B cell (primary cell): ENCODE measurements around the gene PCK1. TPM values are rescaled to one million over a fixed set of nuclear protein-coding genes. Genes with fewer than 3 reads are reported as not detected.

Experiments
- ATAC-seq: fragments of 200-7000 bp; cut with Tn5 transposase; one replicate; pipeline ENCODE4 v1.10.0; 2021; ENCODE audit warnings: low read depth, mild to moderate bottlenecking, moderate number of reproducible peaks, moderate library complexity
- CTCF ChIA-PET: fragments of 350-600 bp; sonication (Branson Sonifier 250); formaldehyde crosslinking; loops from one replicate; lab custom pipeline; 2021; ENCODE audit warnings: antibody characterized with exemption, inconsistent platforms; lab: Charles Lee
- POLR2A ChIA-PET: fragments of 350-600 bp; sonication (Branson Sonifier 250); formaldehyde crosslinking; loops from one replicate; lab custom pipeline; 2021; ENCODE audit warnings: antibody characterized with exemption; lab: Charles Lee
- DNase-seq: peaks from one replicate; pipeline ENCODE4 v3.0.0; 2013
- H2AFZ ChIP-seq: 2 replicates; pipeline ENCODE4 v1.6.1; 2012; ENCODE audit warnings: mild to moderate bottlenecking, low read depth, low read length; ENCODE audit not compliant: insufficient read depth, poor library complexity, severe bottlenecking
- H3K27ac ChIP-seq, 2 donors: 1 replicate in 1 of 2; 2 replicates in 1 of 2; pipeline ENCODE4 v1.5.1; 2012 to 2013; ENCODE audit warnings: low read length in 2 of 2, mild to moderate bottlenecking in 2 of 2, moderate library complexity in 1 of 2
- H3K27me3 ChIP-seq, 4 experiments: fragments of 200-600 bp in 1 of 4; sonication (generic) in 1 of 4; replicated peaks in 1 of 4; 1 replicate in 2 of 4; 2 replicates in 2 of 4; pipeline versions ENCODE4 v1.6.1 to v1.7.0; 2013 to 2016; ENCODE audit warnings: low read length in 3 of 4, mild to moderate bottlenecking in 2 of 4, mixed read lengths in 1 of 4, moderate library complexity in 1 of 4; ENCODE audit not compliant: insufficient read depth in 4 of 4, control insufficient read depth in 3 of 4; ENCODE audit errors: control extremely low read depth in 1 of 4
- H3K36me3 ChIP-seq, 2 experiments: replicated peaks in 1 of 2; 1 replicate in 1 of 2; 2 replicates in 1 of 2; pipeline versions ENCODE4 v1.6.1 to v1.7.1; 2013; ENCODE audit warnings: low read length in 1 of 2; ENCODE audit not compliant: insufficient read depth in 2 of 2, control insufficient read depth in 1 of 2; ENCODE audit errors: control extremely low read depth in 1 of 2, extremely low read depth in 1 of 2
- H3K4me1 ChIP-seq, 2 donors: fragments of 200-600 bp in 1 of 2; sonication (generic) in 1 of 2; 1 replicate in 1 of 2; 2 replicates in 1 of 2; pipeline versions ENCODE4 v1.5.1 to v1.6.1; 2013 to 2017; ENCODE audit warnings: low read length in 2 of 2; ENCODE audit not compliant: control insufficient read depth in 2 of 2, insufficient read depth in 2 of 2
- H3K4me2 ChIP-seq: replicated peaks from 2 replicates; pipeline ENCODE3; 2012; ENCODE audit warnings: mild to moderate bottlenecking, low read depth, low read length; ENCODE audit not compliant: poor library complexity, severe bottlenecking
- H3K4me3 ChIP-seq, 5 experiments: fragments of 200-600 bp in 1 of 5; sonication (generic) in 1 of 5; 1 replicate in 3 of 5; 2 replicates in 2 of 5; pipeline versions ENCODE4 v1.5.1 to v1.7.0; 2011 to 2016; ENCODE audit warnings: low read length in 4 of 5, mild to moderate bottlenecking in 4 of 5, low read depth in 2 of 5, control low read depth in 1 of 5, moderate library complexity in 1 of 5; ENCODE audit not compliant: insufficient read depth in 1 of 5; ENCODE audit errors: control extremely low read depth in 1 of 5, extremely low read depth in 1 of 5
- H3K79me2 ChIP-seq: fragments of 200-600 bp; sonication (generic); one replicate; pipeline ENCODE4 v1.6.0; 2016; ENCODE audit warnings: low read length; ENCODE audit not compliant: control insufficient read depth, insufficient read depth
- H3K9ac ChIP-seq: fragments of 200-600 bp; sonication (generic); 2 replicates; pipeline ENCODE4 v1.6.1; 2017; ENCODE audit warnings: mild to moderate bottlenecking, low read length, moderate library complexity
- H3K9me3 ChIP-seq, 3 donors: one replicate each; pipeline versions ENCODE4 v1.6.1 to v1.7.1; 2013; ENCODE audit warnings: low read length in 2 of 3; ENCODE audit not compliant: control insufficient read depth in 2 of 3, insufficient read depth in 1 of 3; ENCODE audit errors: control extremely low read depth in 1 of 3
- H4K20me1 ChIP-seq: 2 replicates; pipeline ENCODE4 v1.6.0; 2012; ENCODE audit warnings: mild to moderate bottlenecking, low read length; ENCODE audit not compliant: insufficient read depth, control insufficient read depth, poor library complexity, severe bottlenecking
- H3K27ac Mint-ChIP-seq: one replicate; pipeline ENCODE4 v1.8.0; 2021; ENCODE audit warnings: mixed read lengths
- H3K27me3 Mint-ChIP-seq: one replicate; pipeline ENCODE4 v1.8.0; 2021; ENCODE audit warnings: mixed read lengths
- H3K4me1 Mint-ChIP-seq: one replicate; pipeline ENCODE4 v1.8.0; 2021; ENCODE audit warnings: mixed read lengths
- H3K4me3 Mint-ChIP-seq: one replicate; pipeline ENCODE4 v1.8.0; 2021; ENCODE audit warnings: mixed read lengths
- H3K9me3 Mint-ChIP-seq: one replicate; pipeline ENCODE4 v1.8.0; 2022; ENCODE audit warnings: mixed read lengths; ENCODE audit not compliant: insufficient read depth
- EZH2 ChIP-seq: IDR thresholded peaks from 2 replicates; pipeline ENCODE4 v1.6.1; 2012; ENCODE audit warnings: borderline replicate concordance, low read depth, mild to moderate bottlenecking, moderate library complexity, low read length; ENCODE audit not compliant: insufficient read depth, poor library complexity, severe bottlenecking
- WGBS: methylation state at CpG from one replicate; pipeline ENCODE4 v1.1.5; 2013; ENCODE audit warnings: missing lambda C conversion rate; ENCODE audit not compliant: insufficient coverage; 5-methylcytosine and 5-hydroxymethylcytosine counted together
- intact Hi-C: fragments of 100-400 bp; cut with micrococcal nuclease; formaldehyde crosslinking; loops from one replicate; pipeline ENCODE4 v1.10.0; 2022
- polyA plus RNA-seq: library from polyadenylated mRNA; depleted of rRNA; stranded (reverse); fragments of >200 nt; gene quantifications from 2 replicates; pipeline ENCODE4 v1.2.3, GENCODE V29; 2012
- total RNA-seq, 2 donors: library from RNA; stranded (reverse); fragments of 120-200 nt in 1 of 2; gene quantifications; 1 replicate in 1 of 2; 2 replicates in 1 of 2; pipeline versions ENCODE4 v1.2.3 to v1.2.4, GENCODE V29; 2013 to 2022
- TF ChIP-seq, protein P1 (sequence below): fragments of 200-600 bp; IDR thresholded peaks from one replicate; pipeline ENCODE4 v1.8.0; 2022; ENCODE audit warnings: antibody characterized with exemption, mild to moderate bottlenecking

PCK1 gene
- total and polyA plus RNA-seq, 2 donors (not counting 1 experiment from before 2014, with no cell fraction given) = not detected

DNA sequence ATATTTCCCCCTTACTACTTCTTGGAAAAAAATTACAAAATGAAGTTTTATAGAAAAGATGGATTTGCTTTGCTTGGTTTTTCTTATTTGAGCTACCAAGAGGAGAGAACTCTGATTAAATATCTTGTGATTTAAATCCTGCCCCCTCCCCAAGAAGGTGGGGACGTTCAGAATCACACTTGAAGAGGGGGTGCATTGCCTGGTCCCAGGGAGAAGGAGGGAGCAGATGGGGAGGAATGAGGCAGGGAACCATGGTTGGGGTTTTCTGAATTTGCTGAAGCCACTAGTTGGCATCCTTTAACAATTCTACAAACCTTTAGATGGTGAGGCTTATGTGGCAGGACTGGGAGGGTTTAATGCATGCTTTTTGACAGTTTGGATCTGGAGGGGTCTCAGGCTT lies 5.5 kb downstream of the PCK1 start:
- H3K4me3 Mint-ChIP-seq = no peak overlapping the region
- WGBS = no CpG with 5 or more reads among the region's 1 CpG
- H3K27ac Mint-ChIP-seq = no peak overlapping the region
- Histone ChIP-seq H3K4me3 (no peak overlapping the region), H3K27me3 (peaks cover 0 to 3% (median 1%) of the 10 kb centered on the region in 4 experiments), H2AFZ (no peak overlapping the region), H3K4me1 (no peaks in the 10 kb centered on the region), H3K79me2 (no peaks in the 10 kb centered on the region), H3K36me3 (no peaks in the 10 kb centered on the region), H4K20me1 (no peaks in the 10 kb centered on the region), H3K4me2 (no peak overlapping the region), H3K27ac (no peak overlapping the region), H3K9ac (no peak overlapping the region), H3K9me3 (no peaks in the 10 kb centered on the region)
- H3K9me3 Mint-ChIP-seq = no peaks in the 10 kb centered on the region
- no peak for ATAC-seq
- intact Hi-C loops = no loop called here
- no peak for DNase-seq
- POLR2A ChIA-PET = no interaction called here
- H3K27me3 Mint-ChIP-seq = peaks cover 46% of the 10 kb centered on the region
- H3K4me1 Mint-ChIP-seq = no peaks in the 10 kb centered on the region
- no peak for TF ChIP-seq EZH2
- TF ChIP-seq, protein P1, sequence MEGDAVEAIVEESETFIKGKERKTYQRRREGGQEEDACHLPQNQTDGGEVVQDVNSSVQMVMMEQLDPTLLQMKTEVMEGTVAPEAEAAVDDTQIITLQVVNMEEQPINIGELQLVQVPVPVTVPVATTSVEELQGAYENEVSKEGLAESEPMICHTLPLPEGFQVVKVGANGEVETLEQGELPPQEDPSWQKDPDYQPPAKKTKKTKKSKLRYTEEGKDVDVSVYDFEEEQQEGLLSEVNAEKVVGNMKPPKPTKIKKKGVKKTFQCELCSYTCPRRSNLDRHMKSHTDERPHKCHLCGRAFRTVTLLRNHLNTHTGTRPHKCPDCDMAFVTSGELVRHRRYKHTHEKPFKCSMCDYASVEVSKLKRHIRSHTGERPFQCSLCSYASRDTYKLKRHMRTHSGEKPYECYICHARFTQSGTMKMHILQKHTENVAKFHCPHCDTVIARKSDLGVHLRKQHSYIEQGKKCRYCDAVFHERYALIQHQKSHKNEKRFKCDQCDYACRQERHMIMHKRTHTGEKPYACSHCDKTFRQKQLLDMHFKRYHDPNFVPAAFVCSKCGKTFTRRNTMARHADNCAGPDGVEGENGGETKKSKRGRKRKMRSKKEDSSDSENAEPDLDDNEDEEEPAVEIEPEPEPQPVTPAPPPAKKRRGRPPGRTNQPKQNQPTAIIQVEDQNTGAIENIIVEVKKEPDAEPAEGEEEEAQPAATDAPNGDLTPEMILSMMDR = no peak
- CTCF ChIA-PET = interaction anchor here (0.8 kb wide), 1 partner anchor 580 kb away, joined by 5 read pairs; no protein-coding TSS in a partner anchor

DNA sequence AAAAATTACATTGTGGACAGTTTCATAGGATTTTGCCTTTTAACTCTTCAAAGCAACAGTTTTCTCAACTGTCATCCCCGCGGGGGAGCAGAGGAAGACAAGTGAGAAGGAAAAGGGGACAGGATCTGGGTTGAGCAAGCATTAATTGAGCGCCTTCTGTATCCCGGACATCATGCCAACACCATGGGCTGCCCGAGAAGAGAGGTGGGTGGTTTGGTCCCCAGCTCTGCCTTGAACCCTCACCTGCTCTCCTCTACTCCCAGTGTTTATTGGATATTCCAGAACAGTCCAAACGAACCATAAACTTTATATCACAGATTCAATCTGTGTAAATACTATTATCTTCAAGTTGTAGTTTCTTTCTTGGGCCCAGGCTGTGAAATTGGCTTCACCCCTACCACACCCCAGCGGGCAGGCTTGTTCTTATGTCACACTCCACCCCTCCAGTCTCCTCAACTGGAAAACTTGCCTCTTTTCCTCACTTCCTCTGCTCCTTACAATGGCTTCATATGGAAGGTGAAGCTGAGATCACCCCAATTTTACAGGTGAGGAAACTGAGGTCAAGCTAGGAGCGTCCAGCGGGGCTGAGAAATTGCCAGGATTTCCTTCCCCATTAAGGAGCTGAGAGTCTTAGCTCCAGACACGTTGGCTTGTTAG lies 6.0 kb downstream of the PCK1 start:
- POLR2A ChIA-PET = no interaction called here
- H3K9me3 Mint-ChIP-seq = no peaks in the 10 kb centered on the region
- 43% methylated on average over 3 of the region's 10 CpGs for WGBS

More for the DNA sequence above, 6.0 kb downstream of the PCK1 start:
- Histone ChIP-seq H3K79me2 (no peaks in the 10 kb centered on the region), H3K36me3 (no peaks in the 10 kb centered on the region), H3K9ac (no peak overlapping the region), H3K27me3 (peaks cover 0 to 3% (median 1%) of the 10 kb centered on the region in 4 experiments), H4K20me1 (no peaks in the 10 kb centered on the region), H3K27ac (no peak overlapping the region), H2AFZ (no peak overlapping the region), H3K4me3 (no peak overlapping the region), H3K4me1 (no peaks in the 10 kb centered on the region), H3K4me2 (no peak overlapping the region), H3K9me3 (no peaks in the 10 kb centered on the region)
- DNase-seq (no peak), ATAC-seq (no peak)
- Mint-ChIP-seq H3K27me3 (peaks cover 48% of the 10 kb centered on the region), H3K4me3 (no peak overlapping the region), H3K4me1 (no peaks in the 10 kb centered on the region), H3K27ac (no peak overlapping the region)
- no peak for TF ChIP-seq EZH2
- TF ChIP-seq, protein P1 = no peak
- CTCF ChIA-PET = interaction anchor here (0.8 to 1.6 kb wide), 2 partner anchors 10 to 580 kb away, joined by 5 to 6 read pairs; no protein-coding TSS in a partner anchor
- intact Hi-C loops = no loop called here
